HCT116 (cell line): Measurements from ENCODE around the gene SH3GL1.

ENCODE experiments used
- POLR2A ChIP-seq: IDR thresholded peaks from 2 replicates; pipeline ENCODE4 v1.7.0; 2011; ENCODE audit warnings: borderline replicate concordance; ENCODE audit not compliant: insufficient read depth, insufficient read length; ENCODE audit errors: extremely low read depth
- ZNF274 ChIP-seq: fragments of 200-500 bp; sonication (Bioruptor generic); IDR thresholded peaks from 2 replicates; pipeline ENCODE4 v1.6.1; 2014; ENCODE audit warnings: mild to moderate bottlenecking, low read depth, low read length, inconsistent platforms
- TF ChIP-seq, protein P1 (sequence below), 3 experiments: fragments of 200-600 bp in 1 of 3; sonication (generic) in 1 of 3; IDR thresholded peaks in 2 of 3; conservative IDR thresholded peaks in 1 of 3; 2 replicates each; pipeline ENCODE4 v1.5.1; 2012 to 2017; ENCODE audit warnings: low read depth in 2 of 3, low read length in 2 of 3, antibody characterized with exemption in 1 of 3, borderline replicate concordance in 1 of 3, control low read depth in 1 of 3, mild to moderate bottlenecking in 1 of 3, mixed read lengths in 1 of 3, mixed run types in 1 of 3, moderate library complexity in 1 of 3; ENCODE audit not compliant: insufficient read depth in 1 of 3

DNA sequence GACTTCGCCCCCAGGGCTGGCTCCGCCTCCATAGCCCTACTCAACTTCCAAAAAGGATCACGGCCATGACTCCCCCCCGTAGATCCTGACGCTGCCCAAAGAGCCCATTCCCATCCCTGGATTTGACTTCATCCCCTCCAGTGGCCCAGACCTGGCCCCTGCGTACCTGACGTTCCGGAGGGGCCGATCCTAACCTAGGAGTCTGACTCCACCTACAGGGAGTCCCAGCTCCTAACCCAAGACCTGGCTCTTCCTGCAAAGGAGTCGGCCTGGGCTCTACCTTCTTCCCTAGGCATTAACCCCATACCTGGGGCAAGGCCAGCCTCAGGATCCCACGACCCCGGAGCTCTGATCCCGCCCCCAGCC lies 72.5 kb downstream of the SH3GL1 start:
- TF ChIP-seq ZNF274 (no peak), POLR2A (no peak)
- TF ChIP-seq, protein P1, sequence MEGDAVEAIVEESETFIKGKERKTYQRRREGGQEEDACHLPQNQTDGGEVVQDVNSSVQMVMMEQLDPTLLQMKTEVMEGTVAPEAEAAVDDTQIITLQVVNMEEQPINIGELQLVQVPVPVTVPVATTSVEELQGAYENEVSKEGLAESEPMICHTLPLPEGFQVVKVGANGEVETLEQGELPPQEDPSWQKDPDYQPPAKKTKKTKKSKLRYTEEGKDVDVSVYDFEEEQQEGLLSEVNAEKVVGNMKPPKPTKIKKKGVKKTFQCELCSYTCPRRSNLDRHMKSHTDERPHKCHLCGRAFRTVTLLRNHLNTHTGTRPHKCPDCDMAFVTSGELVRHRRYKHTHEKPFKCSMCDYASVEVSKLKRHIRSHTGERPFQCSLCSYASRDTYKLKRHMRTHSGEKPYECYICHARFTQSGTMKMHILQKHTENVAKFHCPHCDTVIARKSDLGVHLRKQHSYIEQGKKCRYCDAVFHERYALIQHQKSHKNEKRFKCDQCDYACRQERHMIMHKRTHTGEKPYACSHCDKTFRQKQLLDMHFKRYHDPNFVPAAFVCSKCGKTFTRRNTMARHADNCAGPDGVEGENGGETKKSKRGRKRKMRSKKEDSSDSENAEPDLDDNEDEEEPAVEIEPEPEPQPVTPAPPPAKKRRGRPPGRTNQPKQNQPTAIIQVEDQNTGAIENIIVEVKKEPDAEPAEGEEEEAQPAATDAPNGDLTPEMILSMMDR (IDR thresholded peaks at IDR 0.05 in 2 of 3, conservative IDR thresholded peaks at IDR 0.05 in 1 of 3; ENCODE audit: borderline replicate concordance in 1 of 3, insufficient read depth in 1 of 3, low read depth in 2 of 3, low read length in 2 of 3): no peak
